HEK293 (cell line): Measurements from ENCODE around the gene FDX1.

ENCODE experiments used
- GLIS1 ChIP-seq: fragments of 450-650 bp; formaldehyde crosslinking; IDR thresholded peaks from 2 replicates; pipeline ENCODE4 v1.5.1; 2016; ENCODE audit warnings: missing biosample characterization, missing genetic modification characterization
- OSR2 ChIP-seq: fragments of 450-650 bp; formaldehyde crosslinking; IDR thresholded peaks from 2 replicates; pipeline ENCODE4 v1.5.1; 2016; ENCODE audit warnings: missing biosample characterization, missing genetic modification characterization
- SALL2 ChIP-seq: fragments of 450-650 bp; formaldehyde crosslinking; IDR thresholded peaks from 2 replicates; pipeline ENCODE4 v1.5.0; 2017; ENCODE audit warnings: missing biosample characterization, mild to moderate bottlenecking, missing genetic modification characterization, borderline replicate concordance
- ZBTB10 ChIP-seq: fragments of 450-650 bp; formaldehyde crosslinking; IDR thresholded peaks from 2 replicates; pipeline ENCODE4 v1.5.1; 2016; ENCODE audit warnings: missing biosample characterization, missing genetic modification characterization
- ZEB2 ChIP-seq: fragments of 450-650 bp; formaldehyde crosslinking; IDR thresholded peaks from 2 replicates; pipeline ENCODE4 v1.5.1; 2016; ENCODE audit warnings: missing biosample characterization, missing genetic modification characterization
- ZNF19 ChIP-seq: fragments of 450-650 bp; formaldehyde crosslinking; IDR thresholded peaks from 2 replicates; pipeline ENCODE4; 2016; ENCODE audit warnings: missing biosample characterization, missing genetic modification characterization, low read depth
- ZNF239 ChIP-seq: fragments of 450-650 bp; formaldehyde crosslinking; IDR thresholded peaks from 2 replicates; pipeline ENCODE4 v1.5.1; 2016; ENCODE audit warnings: missing biosample characterization, missing genetic modification characterization
- ZNF274 ChIP-seq, 2 experiments: fragments of 200-500 bp in 1 of 2; fragments of 450-650 bp in 1 of 2; sonication (Bioruptor generic) in 1 of 2; formaldehyde crosslinking in 1 of 2; IDR thresholded peaks; 2 replicates each; pipeline versions ENCODE4 v1.5.1 to v1.6.1; 2014 to 2016; ENCODE audit warnings: borderline replicate concordance in 1 of 2, inconsistent platforms in 1 of 2, low read length in 1 of 2, missing biosample characterization in 1 of 2, missing genetic modification characterization in 1 of 2
- ZNF416 ChIP-seq: fragments of 450-650 bp; formaldehyde crosslinking; IDR thresholded peaks from 2 replicates; pipeline ENCODE4 v1.5.1; 2016; ENCODE audit warnings: missing biosample characterization, missing genetic modification characterization
- ZNF654 ChIP-seq: fragments of 450-650 bp; formaldehyde crosslinking; IDR thresholded peaks from 2 replicates; pipeline ENCODE4 v1.5.1; 2016; ENCODE audit warnings: low read depth, missing biosample characterization, missing genetic modification characterization
- ZNF830 ChIP-seq: fragments of 450-650 bp; IDR thresholded peaks from 2 replicates; pipeline ENCODE4 v1.5.0; 2018; ENCODE audit warnings: missing biosample characterization, missing genetic modification characterization, low read depth, mild to moderate bottlenecking, moderate library complexity
- TF ChIP-seq, protein P1 (sequence below): fragments of 450-650 bp; formaldehyde crosslinking; IDR thresholded peaks from 2 replicates; pipeline ENCODE4 v1.5.1; 2016; ENCODE audit warnings: missing biosample characterization, missing genetic modification characterization

GRCh38 chr11:110446061-110446460, 16.3 kb downstream of the FDX1 start:
- no peak for TF ChIP-seq ZNF239 (tag by site-specific recombination)
- no peak for TF ChIP-seq ZNF654 (tag by site-specific recombination)
- TF ChIP-seq ZNF274 (IDR thresholded peaks at IDR 0.05; ENCODE audit: low read length), result no peak
- TF ChIP-seq ZNF274 (tag by site-specific recombination; IDR thresholded peaks at IDR 0.05; ENCODE audit: borderline replicate concordance), result no peak
- no peak for TF ChIP-seq OSR2 (tag by site-specific recombination)
- TF ChIP-seq, protein P1, sequence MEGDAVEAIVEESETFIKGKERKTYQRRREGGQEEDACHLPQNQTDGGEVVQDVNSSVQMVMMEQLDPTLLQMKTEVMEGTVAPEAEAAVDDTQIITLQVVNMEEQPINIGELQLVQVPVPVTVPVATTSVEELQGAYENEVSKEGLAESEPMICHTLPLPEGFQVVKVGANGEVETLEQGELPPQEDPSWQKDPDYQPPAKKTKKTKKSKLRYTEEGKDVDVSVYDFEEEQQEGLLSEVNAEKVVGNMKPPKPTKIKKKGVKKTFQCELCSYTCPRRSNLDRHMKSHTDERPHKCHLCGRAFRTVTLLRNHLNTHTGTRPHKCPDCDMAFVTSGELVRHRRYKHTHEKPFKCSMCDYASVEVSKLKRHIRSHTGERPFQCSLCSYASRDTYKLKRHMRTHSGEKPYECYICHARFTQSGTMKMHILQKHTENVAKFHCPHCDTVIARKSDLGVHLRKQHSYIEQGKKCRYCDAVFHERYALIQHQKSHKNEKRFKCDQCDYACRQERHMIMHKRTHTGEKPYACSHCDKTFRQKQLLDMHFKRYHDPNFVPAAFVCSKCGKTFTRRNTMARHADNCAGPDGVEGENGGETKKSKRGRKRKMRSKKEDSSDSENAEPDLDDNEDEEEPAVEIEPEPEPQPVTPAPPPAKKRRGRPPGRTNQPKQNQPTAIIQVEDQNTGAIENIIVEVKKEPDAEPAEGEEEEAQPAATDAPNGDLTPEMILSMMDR (tag by site-specific recombination), result no peak
- TF ChIP-seq ZNF830, result no peak
- no peak for TF ChIP-seq SALL2 (tag by site-specific recombination)
- TF ChIP-seq ZEB2 (tag by site-specific recombination), result no peak
- TF ChIP-seq ZNF416, result no peak
- TF ChIP-seq ZBTB10 (tag by site-specific recombination), result no peak
- TF ChIP-seq GLIS1 (tag by site-specific recombination), result no peak
- TF ChIP-seq ZNF19 (tag by site-specific recombination), result no peak
